HG02678 (cell line): ENCODE data around the gene LRRC53.

ENCODE experiments used
- ATAC-seq: cut with Tn5 transposase; IDR thresholded peaks from one replicate; pipeline ENCODE4 v1.9.1; 2021; ENCODE audit warnings: mild to moderate bottlenecking, moderate library complexity; ENCODE audit not compliant: unreplicated experiment

Gene LRRC53

DNA sequence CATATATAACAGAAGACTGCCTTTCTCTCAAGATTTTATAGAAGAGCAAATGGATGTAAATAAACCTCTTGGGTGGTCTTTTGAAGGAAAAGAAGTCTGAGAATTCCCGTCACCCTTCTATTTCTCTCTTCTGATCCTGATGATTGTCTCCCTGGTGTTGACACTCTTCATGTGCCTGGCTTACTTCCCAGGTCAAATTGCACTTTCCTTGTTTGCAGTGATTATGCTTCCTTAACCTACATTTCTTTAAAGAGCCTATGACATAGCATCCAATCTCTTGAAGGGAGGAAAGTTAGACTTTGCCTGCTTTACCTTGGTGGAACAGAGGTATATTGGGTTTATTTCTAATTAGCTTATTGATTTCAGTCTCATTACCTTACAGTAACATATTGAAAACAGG is 80.1 kb downstream of the LRRC53 start:
- ATAC-seq = no peak

DNA sequence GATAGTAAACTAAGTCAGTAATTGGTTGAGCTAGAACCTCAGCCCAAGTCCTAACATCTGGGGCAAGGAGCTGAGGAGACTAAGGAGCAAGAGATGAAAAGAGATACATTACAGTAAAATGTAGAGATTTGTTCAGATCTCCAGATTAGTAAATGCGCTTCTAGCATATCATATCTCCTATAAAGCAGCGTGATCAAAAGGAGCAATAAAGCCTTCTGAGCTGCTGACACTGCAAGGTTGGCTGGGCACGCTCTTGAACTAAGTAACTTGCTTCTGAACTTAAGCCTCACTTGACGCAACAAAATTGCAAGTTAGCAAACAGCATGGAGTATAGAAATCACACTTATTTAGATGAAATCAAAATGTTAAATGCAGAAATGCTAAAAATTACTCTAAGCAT is 80.9 kb downstream of the LRRC53 start:
- no peak for ATAC-seq

DNA sequence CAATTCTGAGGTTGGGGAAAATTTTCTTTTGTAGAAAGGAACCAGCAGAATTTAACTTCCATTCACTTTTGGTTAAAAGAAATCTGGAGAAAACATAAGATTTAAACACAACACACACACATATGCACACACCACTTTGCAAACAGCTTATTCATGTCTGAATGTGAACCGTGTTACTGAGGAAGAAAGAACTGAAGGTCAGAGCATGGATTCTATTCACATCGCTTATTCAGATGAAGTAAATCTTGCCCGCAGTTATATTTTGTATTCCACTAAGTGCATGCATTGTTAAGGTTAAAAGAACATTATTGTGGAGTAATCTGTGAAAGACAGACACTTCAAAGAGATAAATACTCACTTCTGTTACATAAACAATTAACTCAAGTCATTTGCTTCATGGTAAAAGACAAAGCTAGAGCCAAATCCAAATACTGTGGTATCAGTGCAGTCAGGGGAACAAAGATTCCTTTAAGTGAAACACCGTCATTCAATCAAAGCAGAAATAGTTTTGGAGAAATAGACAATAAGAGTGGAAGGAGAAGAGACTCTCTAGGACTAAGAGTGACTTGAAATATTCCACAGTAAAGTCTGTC is 82.0 kb downstream of the LRRC53 start:
- no peak for ATAC-seq

DNA sequence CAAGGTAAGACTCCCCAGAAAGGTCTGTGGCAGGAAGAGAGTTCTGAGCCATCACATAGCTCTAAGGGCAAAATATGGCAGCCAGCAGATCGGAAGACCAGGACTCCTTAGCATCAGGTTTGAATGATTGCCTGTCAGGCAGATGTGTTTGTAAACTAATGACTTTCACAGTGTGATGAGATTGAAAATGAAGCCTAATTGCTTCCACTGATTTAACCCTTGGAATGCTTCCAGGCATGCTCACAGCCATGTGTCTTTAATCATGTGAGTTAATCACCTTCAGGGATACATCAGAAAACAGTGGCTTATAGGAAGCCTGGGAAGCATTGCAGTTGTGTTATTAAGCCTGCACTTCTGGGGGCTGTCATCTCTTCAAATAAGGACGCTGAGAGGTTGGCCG is 82.8 kb downstream of the LRRC53 start:
- no peak for ATAC-seq

DNA sequence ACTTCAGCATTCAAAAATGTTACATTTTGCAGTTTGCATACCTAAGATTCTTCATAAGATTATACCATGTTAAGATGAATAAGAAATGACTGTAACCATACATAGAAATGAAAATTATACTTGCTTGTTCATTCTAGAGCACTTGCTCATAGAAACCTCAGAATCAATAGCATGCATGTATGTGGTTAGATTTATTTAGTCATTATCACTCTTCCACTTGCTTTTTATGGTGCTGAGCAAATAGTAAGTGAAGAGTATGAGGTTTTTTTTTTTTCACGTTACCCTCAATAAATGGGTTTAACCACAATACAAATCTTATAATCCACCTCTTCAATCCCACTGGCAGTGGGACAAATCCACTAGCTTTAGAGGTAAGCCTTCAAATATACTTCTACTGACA is 84.7 kb downstream of the LRRC53 start:
- ATAC-seq = no peak

DNA sequence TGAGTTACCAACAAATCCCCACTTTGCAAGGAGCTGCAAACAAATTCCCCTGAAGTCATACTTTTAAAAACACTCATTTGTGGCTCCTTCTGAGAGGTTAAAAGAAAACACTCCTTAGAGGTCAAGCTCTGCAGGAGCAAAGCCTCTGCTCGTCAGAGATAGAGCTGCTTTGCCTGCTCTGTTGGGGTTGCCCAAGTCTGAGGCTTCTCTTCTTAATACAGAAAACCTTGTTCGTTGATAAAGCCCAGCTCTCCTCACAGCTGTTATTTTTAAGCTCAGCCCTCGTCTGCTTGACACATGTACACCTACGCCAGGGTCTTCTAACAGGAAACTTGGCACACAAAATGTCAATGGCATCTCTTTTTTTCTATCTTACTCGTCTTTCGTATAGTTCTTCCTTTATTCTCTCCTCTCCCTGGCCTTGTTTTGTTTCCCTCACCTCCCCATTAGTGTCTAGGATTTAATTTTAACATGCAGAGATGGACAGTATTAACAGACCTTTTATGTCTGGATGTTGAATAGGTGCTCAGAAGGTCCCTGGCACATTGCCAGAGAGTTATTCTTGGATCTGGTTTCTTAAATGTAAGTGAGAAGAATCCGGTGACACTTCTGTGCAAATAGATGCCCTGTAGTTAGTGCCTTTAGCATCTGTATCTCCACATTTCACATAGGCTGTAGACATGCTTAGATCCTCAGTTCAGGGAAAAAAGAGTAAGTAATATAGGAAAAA is 86.0 kb downstream of the LRRC53 start:
- no peak for ATAC-seq

DNA sequence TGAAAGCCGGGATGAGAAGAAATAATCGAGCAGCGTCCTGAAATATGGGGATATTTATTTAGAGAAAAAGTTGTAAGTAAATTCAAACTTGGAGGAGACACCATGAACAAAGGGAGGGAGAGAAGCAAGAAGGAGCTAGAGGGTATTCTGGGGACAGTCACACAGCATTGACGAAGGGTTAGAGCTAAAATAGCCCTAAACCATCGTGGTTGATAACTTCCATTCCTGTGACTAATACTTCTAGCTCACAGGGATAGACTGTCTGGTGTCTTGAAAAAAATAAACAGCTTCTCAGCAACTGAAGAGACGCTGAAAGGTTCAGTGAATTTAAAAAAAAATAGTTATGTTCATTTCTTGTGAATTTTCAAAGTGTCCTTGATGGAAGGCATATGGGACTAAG is 86.7 kb downstream of the LRRC53 start:
- no peak for ATAC-seq

DNA sequence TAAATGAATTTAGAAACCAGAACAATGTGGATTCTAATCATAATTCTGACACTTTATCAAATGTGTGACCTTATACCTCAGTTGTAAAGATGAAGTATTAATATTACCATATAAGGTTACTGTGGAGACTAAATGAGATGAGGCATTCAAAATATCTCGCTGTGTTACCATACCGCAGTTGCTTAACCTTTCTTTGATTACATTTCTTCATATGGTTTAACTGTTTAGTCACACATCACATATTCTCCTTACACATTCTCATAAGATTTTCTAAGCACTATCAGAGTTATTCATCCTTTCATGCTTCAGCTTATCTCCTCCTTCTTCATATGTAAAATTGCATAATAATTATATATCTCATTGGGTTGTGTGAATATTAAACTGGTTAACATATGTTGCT is 88.9 kb downstream of the LRRC53 start:
- no peak for ATAC-seq

DNA sequence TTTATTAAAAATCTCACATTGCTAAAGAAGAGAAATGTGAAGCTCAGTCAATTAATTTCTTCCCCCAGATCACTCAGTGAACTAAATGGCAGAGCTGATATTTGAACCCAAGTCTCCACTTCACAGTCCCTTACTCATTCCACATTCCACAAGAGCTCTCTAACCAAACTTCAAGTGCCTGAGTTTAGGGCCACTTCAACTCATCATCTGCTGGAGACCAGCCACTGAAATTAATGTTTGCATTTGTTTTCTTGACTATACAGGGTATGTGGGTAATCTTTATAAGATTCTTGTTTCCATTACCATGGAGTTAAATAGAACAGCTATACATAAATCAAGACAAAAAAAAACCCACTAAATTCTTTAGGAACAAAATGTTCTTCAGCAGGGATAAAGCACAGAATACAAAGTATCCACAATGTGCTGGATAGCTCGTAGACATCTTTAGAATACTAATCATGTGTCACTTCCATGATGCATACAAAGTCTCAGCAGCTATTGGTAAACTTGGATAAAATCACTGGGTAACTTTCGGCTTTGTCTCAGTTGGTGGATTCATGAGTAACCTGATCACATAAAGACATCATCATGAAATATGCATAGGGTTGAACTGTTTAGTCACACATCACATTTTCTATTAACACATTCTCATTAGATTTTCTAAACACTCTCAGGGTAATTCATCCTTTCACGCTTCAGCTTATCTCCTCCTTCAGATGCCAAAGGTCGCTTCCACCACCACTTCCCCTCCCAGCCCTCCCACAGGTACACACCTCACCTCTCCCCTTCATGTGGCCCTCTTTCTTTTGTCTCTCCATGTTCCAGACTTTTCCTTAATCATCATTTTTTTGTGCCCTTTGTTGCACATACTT is 89.8 kb downstream of the LRRC53 start:
- no peak for ATAC-seq

DNA sequence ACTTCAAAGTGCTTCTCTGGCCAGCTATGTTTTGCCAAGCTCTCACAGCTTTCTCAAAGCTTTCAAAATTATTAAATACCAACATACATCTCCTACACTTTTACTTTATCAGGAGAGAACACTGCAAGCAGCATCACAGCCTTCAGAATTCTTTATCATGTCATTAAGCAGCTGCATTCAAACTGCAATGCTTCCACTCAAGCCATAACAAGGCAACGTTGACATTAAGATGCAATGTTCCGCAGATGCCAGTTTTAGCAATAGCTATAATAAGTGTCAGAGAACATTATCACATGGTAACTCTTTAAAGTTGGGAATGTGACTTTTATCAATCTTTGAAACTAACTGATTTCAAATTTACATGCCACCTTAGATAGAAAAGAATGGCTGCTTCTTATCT is 91.9 kb downstream of the LRRC53 start:
- ATAC-seq = no peak
